MCF 10A (cell line): ENCODE measurements around the gene KCNMA1. TPM values are rescaled to one million over a fixed set of nuclear protein-coding genes. Genes with fewer than 3 reads are reported as not detected.

ENCODE experiments used
- BruUV-seq: library from RNA; stranded (reverse); fragments of 400-500 nt; replicated peaks from 2 replicates; lab custom pipeline; 2021; lab: Mats Ljungman, UMichigan
- CTCF ChIA-PET: fragments of 300-600 bp; sonication (Branson Sonifier 250); formaldehyde crosslinking; extraction: SDS; loops from one replicate; lab custom pipeline; 2021; ENCODE audit warnings: antibody characterized with exemption, inconsistent platforms; lab: Yijun Ruan, JAX
- POLR2A ChIA-PET: fragments of 300-600, 350-650 bp; sonication (Branson Sonifier 250); formaldehyde crosslinking; extraction: SDS; loops from one replicate; lab custom pipeline; 2020; ENCODE audit warnings: antibody characterized with exemption, inconsistent platforms; lab: Yijun Ruan, JAX
- DNase-seq: peaks from one replicate; pipeline ENCODE4 v3.0.0-alpha.2; 2018; ENCODE audit not compliant: unreplicated experiment
- H3K27ac Mint-ChIP-seq: one replicate; pipeline ENCODE4 v1.8.0; 2022; ENCODE audit warnings: mild to moderate bottlenecking, low read depth, mixed read lengths; ENCODE audit not compliant: unreplicated experiment
- H3K27me3 Mint-ChIP-seq: one replicate; pipeline ENCODE4 v1.8.0; 2022; ENCODE audit warnings: mixed read lengths; ENCODE audit not compliant: insufficient read depth, unreplicated experiment
- H3K36me3 Mint-ChIP-seq: one replicate; pipeline ENCODE4 v1.8.0; 2022; ENCODE audit warnings: mild to moderate bottlenecking, moderate library complexity, mixed read lengths; ENCODE audit not compliant: insufficient read depth, unreplicated experiment
- H3K4me1 Mint-ChIP-seq: one replicate; pipeline ENCODE4 v1.8.0; 2022; ENCODE audit warnings: mixed read lengths; ENCODE audit not compliant: insufficient read depth, unreplicated experiment
- H3K4me3 Mint-ChIP-seq: one replicate; pipeline ENCODE4 v1.8.0; 2022; ENCODE audit warnings: mild to moderate bottlenecking, moderate library complexity, mixed read lengths; ENCODE audit not compliant: unreplicated experiment
- H3K9me3 Mint-ChIP-seq: one replicate; pipeline ENCODE4 v1.8.0; 2022; ENCODE audit warnings: mixed read lengths; ENCODE audit not compliant: unreplicated experiment
- CTCF ChIP-seq: fragments of 200-600 bp; IDR thresholded peaks from one replicate; pipeline ENCODE4 v1.8.0; 2022; ENCODE audit warnings: antibody characterized with exemption, mild to moderate bottlenecking; ENCODE audit not compliant: unreplicated experiment
- intact Hi-C: fragments of 100-400 bp; cut with micrococcal nuclease; formaldehyde crosslinking; loops from 2 replicates; pipeline ENCODE4 v1.14.1; 2022
- total RNA-seq: library from RNA; stranded (reverse); gene quantifications from 2 replicates; pipeline ENCODE4 v1.2.3, GENCODE V29; 2022

KCNMA1 gene
- total RNA-seq, 1 experiment from 2014 or later, result 7.5 TPM

- H3K9me3 Mint-ChIP-seq, result no peaks in the 10 kb centered on the region
- POLR2A ChIA-PET, result no interaction called here
- no peak overlapping the region for H3K27ac Mint-ChIP-seq
- no TSS peak for BruUV-seq
- no peak for DNase-seq
- H3K4me3 Mint-ChIP-seq, result no peak overlapping the region
- CTCF ChIA-PET, result interaction anchor here (0.5 to 0.6 kb wide), 2 partner anchors 378 to 791 kb away, joined by 3 read pairs; no protein-coding TSS in a partner anchor
- no peaks in the 10 kb centered on the region for H3K4me1 Mint-ChIP-seq
- intact Hi-C loops, result no loop called here
- no peak for TF ChIP-seq CTCF
- no peaks in the 10 kb centered on the region for H3K36me3 Mint-ChIP-seq
- no peaks in the 10 kb centered on the region for H3K27me3 Mint-ChIP-seq
Measured at GRCh38 chr10:77267703-77268675, 369.6 kb downstream of the KCNMA1 start.

GRCh38 chr10:77266242-77266641, 371.4 kb downstream of the KCNMA1 start:
- TF ChIP-seq CTCF, result no peak
- intact Hi-C loops, result no loop called here
- Mint-ChIP-seq H3K27me3 (no peaks in the 10 kb centered on the region), H3K4me1 (no peaks in the 10 kb centered on the region), H3K4me3 (no peak overlapping the region), H3K9me3 (no peaks in the 10 kb centered on the region), H3K27ac (no peak overlapping the region), H3K36me3 (no peaks in the 10 kb centered on the region)
- POLR2A ChIA-PET, result no interaction called here
- no TSS peak for BruUV-seq
- CTCF ChIA-PET, result interaction anchor here (0.6 to 1.1 kb wide), 2 partner anchors 13 to 338 kb away, joined by 3 to 5 read pairs; no protein-coding TSS in a partner anchor
- no peak for DNase-seq

GRCh38 chr10:77264527-77264926, 373.1 kb downstream of the KCNMA1 start:
- no peaks in the 10 kb centered on the region for H3K9me3 Mint-ChIP-seq
- no peaks in the 10 kb centered on the region for H3K4me1 Mint-ChIP-seq
- no TSS peak for BruUV-seq
- CTCF ChIA-PET, result interaction anchor here (0.5 kb wide), 1 partner anchor 359 kb away, joined by 3 read pairs; no protein-coding TSS in a partner anchor
- H3K4me3 Mint-ChIP-seq, result no peak overlapping the region
- H3K36me3 Mint-ChIP-seq, result no peaks in the 10 kb centered on the region
- POLR2A ChIA-PET, result interaction anchor here (0.6 kb wide), 1 partner anchor 260 kb away, joined by 3 read pairs; no protein-coding TSS in a partner anchor
- H3K27me3 Mint-ChIP-seq, result no peaks in the 10 kb centered on the region
- TF ChIP-seq CTCF, result no peak
- H3K27ac Mint-ChIP-seq, result no peak overlapping the region
- no peak for DNase-seq
- intact Hi-C loops, result no loop called here

- POLR2A ChIA-PET, result interaction anchor here (0.6 kb wide), 1 partner anchor 260 kb away, joined by 3 read pairs; no protein-coding TSS in a partner anchor
- BruUV-seq, result no TSS peak
- no peak for DNase-seq
Measured at GRCh38 chr10:77264107-77264506, 373.5 kb downstream of the KCNMA1 start.

More at GRCh38 chr10:77264107-77264506, 373.5 kb downstream of the KCNMA1 start:
- no peak for TF ChIP-seq CTCF
- no peaks in the 10 kb centered on the region for H3K9me3 Mint-ChIP-seq
- H3K4me1 Mint-ChIP-seq, result no peaks in the 10 kb centered on the region
- CTCF ChIA-PET, result no interaction called here
- no peak overlapping the region for H3K4me3 Mint-ChIP-seq
- H3K27ac Mint-ChIP-seq, result no peak overlapping the region
- H3K36me3 Mint-ChIP-seq, result no peaks in the 10 kb centered on the region
- no peaks in the 10 kb centered on the region for H3K27me3 Mint-ChIP-seq
- intact Hi-C loops, result no loop called here
